Measurements from ENCODE around the gene PHF21A.

- no peak for TF ChIP-seq POLR2A (IDR thresholded peaks at IDR 0.05)
- TF ChIP-seq, protein P1, sequence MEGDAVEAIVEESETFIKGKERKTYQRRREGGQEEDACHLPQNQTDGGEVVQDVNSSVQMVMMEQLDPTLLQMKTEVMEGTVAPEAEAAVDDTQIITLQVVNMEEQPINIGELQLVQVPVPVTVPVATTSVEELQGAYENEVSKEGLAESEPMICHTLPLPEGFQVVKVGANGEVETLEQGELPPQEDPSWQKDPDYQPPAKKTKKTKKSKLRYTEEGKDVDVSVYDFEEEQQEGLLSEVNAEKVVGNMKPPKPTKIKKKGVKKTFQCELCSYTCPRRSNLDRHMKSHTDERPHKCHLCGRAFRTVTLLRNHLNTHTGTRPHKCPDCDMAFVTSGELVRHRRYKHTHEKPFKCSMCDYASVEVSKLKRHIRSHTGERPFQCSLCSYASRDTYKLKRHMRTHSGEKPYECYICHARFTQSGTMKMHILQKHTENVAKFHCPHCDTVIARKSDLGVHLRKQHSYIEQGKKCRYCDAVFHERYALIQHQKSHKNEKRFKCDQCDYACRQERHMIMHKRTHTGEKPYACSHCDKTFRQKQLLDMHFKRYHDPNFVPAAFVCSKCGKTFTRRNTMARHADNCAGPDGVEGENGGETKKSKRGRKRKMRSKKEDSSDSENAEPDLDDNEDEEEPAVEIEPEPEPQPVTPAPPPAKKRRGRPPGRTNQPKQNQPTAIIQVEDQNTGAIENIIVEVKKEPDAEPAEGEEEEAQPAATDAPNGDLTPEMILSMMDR (IDR thresholded peaks at IDR 0.05), result no peak
Observed at GRCh38 chr11:45921561-45922424, 199.5 kb downstream of the PHF21A start.
